H1 (cell line): ENCODE data around the gene MT1X. TPM values are rescaled to one million over a fixed set of nuclear protein-coding genes. Genes with fewer than 3 reads are reported as not detected.

ENCODE experiments used
- CTCF ChIA-PET: fragments of 300-600 bp; sonication (Branson Sonifier 250); formaldehyde crosslinking; loops from one replicate; lab custom pipeline; 2021; ENCODE audit not compliant: partially characterized antibody; lab: Charles Lee
- POLR2A ChIA-PET: fragments of 300-600 bp; sonication (Branson Sonifier 250); formaldehyde crosslinking; loops from one replicate; lab custom pipeline; 2021; ENCODE audit warnings: inconsistent platforms; ENCODE audit not compliant: partially characterized antibody; lab: Charles Lee
- DNase-seq, 2 experiments: peaks; one replicate each; pipeline versions ENCODE4 v3.0.0 to v3.0.0-alpha.2; 2010 to 2022; ENCODE audit warnings: low spot score in 2 of 2, low read depth in 1 of 2, mixed read lengths in 1 of 2
- FAIRE-seq: peaks from 2 replicates; lab custom pipeline; 2011; peaks lifted over from hg19 to GRCh38; lab: Jason Lieb, UNC
- H2AFZ ChIP-seq: 2 replicates; pipeline ENCODE4 v1.8.1; 2012; ENCODE audit warnings: low read length, inconsistent platforms
- H2AK5ac ChIP-seq: 2 replicates; pipeline ENCODE4 v1.6.1; 2013; ENCODE audit warnings: low read depth, low read length
- H2BK120ac ChIP-seq: replicated peaks from 2 replicates; pipeline ENCODE3; 2013; ENCODE audit warnings: low read depth, low read length, inconsistent platforms
- H2BK12ac ChIP-seq: 2 replicates; pipeline ENCODE4 v1.6.1; 2013; ENCODE audit warnings: low read depth, low read length
- H2BK15ac ChIP-seq: 2 replicates; pipeline ENCODE4 v1.6.1; 2013; ENCODE audit warnings: low read length
- H2BK20ac ChIP-seq: 2 replicates; pipeline ENCODE4 v1.6.1; 2013; ENCODE audit warnings: low read length
- H2BK5ac ChIP-seq: 2 replicates; pipeline ENCODE4 v1.6.1; 2013; ENCODE audit warnings: low read depth, low read length
- H3K14ac ChIP-seq: 2 replicates; pipeline ENCODE4 v1.6.1; 2013; ENCODE audit warnings: inconsistent platforms; ENCODE audit not compliant: insufficient read length
- H3K18ac ChIP-seq: 2 replicates; pipeline ENCODE4 v1.6.1; 2013; ENCODE audit warnings: low read length; ENCODE audit errors: extremely low read depth
- H3K23ac ChIP-seq: 2 replicates; pipeline ENCODE4 v1.6.1; 2013; ENCODE audit warnings: inconsistent platforms; ENCODE audit not compliant: insufficient read length
- H3K23me2 ChIP-seq: 2 replicates; pipeline ENCODE4 v1.6.1; 2013; ENCODE audit warnings: low read depth, low read length
- H3K27ac ChIP-seq: 2 replicates; pipeline ENCODE4 v1.6.1; 2011; ENCODE audit warnings: low read depth, low read length, inconsistent platforms
- H3K27me3 ChIP-seq, 4 experiments: replicated peaks in 1 of 4; 1 replicate in 1 of 4; 2 replicates in 3 of 4; pipeline versions ENCODE4 v1.6.1 to v1.8.1; 2011 to 2013; ENCODE audit warnings: low read length in 3 of 4, mild to moderate bottlenecking in 3 of 4, inconsistent platforms in 2 of 4, mixed read lengths in 2 of 4, moderate library complexity in 1 of 4; ENCODE audit not compliant: control insufficient read depth in 3 of 4, insufficient read depth in 3 of 4; ENCODE audit errors: extremely low read depth in 1 of 4
- H3K36me3 ChIP-seq, 4 experiments: 2 replicates each; pipeline versions ENCODE4 v1.6.1 to v1.8.1; 2011 to 2013; ENCODE audit warnings: mild to moderate bottlenecking in 4 of 4, low read length in 3 of 4, moderate library complexity in 2 of 4, control low read depth in 1 of 4, inconsistent platforms in 1 of 4; ENCODE audit not compliant: insufficient read depth in 4 of 4, control insufficient read depth in 2 of 4
- H3K4ac ChIP-seq: replicated peaks from 2 replicates; pipeline ENCODE3; 2013; ENCODE audit warnings: low read length, low read depth, mixed read lengths, inconsistent platforms; ENCODE audit not compliant: insufficient read length
- H3K4me1 ChIP-seq, 4 experiments: replicated peaks in 1 of 4; 1 replicate in 1 of 4; 2 replicates in 3 of 4; pipeline versions ENCODE4 v1.6.1 to v1.8.1; 2011 to 2013; ENCODE audit warnings: low read length in 3 of 4, inconsistent platforms in 2 of 4, mixed read lengths in 1 of 4; ENCODE audit not compliant: insufficient read depth in 4 of 4, control insufficient read depth in 3 of 4
- H3K4me2 ChIP-seq, 2 experiments: 2 replicates each; pipeline versions ENCODE4 v1.6.1 to v1.8.1; 2011 to 2013; ENCODE audit warnings: low read depth in 2 of 2, low read length in 2 of 2, control low read depth in 1 of 2, inconsistent platforms in 1 of 2, mild to moderate bottlenecking in 1 of 2; ENCODE audit not compliant: insufficient read depth in 1 of 2
- H3K4me3 ChIP-seq, 4 experiments: fragments of 200-600, 300-600 bp in 1 of 4; sonication (generic), shearing (Covaris generic), sonication (Bioruptor Twin) in 1 of 4; 2 replicates each; pipeline versions ENCODE4 v1.5.1 to v1.8.1; 2011 to 2016; ENCODE audit warnings: low read length in 4 of 4, low read depth in 3 of 4, control low read depth in 2 of 4, inconsistent platforms in 2 of 4, mild to moderate bottlenecking in 2 of 4, mixed read lengths in 1 of 4, moderate library complexity in 1 of 4; ENCODE audit not compliant: insufficient read depth in 2 of 4; ENCODE audit errors: extremely low read depth in 1 of 4
- H3K56ac ChIP-seq: replicated peaks from 2 replicates; pipeline ENCODE3; 2013; ENCODE audit warnings: low read depth, mild to moderate bottlenecking, mixed read lengths, low read length, inconsistent platforms; ENCODE audit not compliant: insufficient read length
- H3K79me1 ChIP-seq: 2 replicates; pipeline ENCODE4 v1.6.1; 2013; ENCODE audit warnings: low read depth, low read length, control low read depth
- H3K79me2 ChIP-seq, 2 experiments: 2 replicates each; pipeline versions ENCODE4 v1.6.1 to v1.8.1; 2012 to 2013; ENCODE audit warnings: low read length in 2 of 2, mild to moderate bottlenecking in 2 of 2, inconsistent platforms in 1 of 2; ENCODE audit not compliant: insufficient read depth in 2 of 2, control insufficient read depth in 1 of 2
- H3K9ac ChIP-seq, 4 experiments: replicated peaks in 1 of 4; 1 replicate in 1 of 4; 2 replicates in 3 of 4; pipeline versions ENCODE4 v1.6.1 to v1.8.1; 2011 to 2013; ENCODE audit warnings: low read depth in 3 of 4, low read length in 3 of 4, control low read depth in 2 of 4, mild to moderate bottlenecking in 2 of 4, moderate library complexity in 2 of 4, inconsistent platforms in 1 of 4; ENCODE audit errors: extremely low read depth in 1 of 4
- H3K9me3 ChIP-seq, 2 experiments: 2 replicates each; pipeline versions ENCODE4 v1.6.1 to v1.8.1; 2012 to 2013; ENCODE audit warnings: mild to moderate bottlenecking in 2 of 2, moderate library complexity in 2 of 2, control low read depth in 1 of 2, inconsistent platforms in 1 of 2, low read depth in 1 of 2, low read length in 1 of 2, mixed read lengths in 1 of 2; ENCODE audit not compliant: insufficient read depth in 2 of 2
- H4K20me1 ChIP-seq, 2 experiments: replicated peaks in 1 of 2; 2 replicates each; pipeline versions ENCODE3 to v1.8.1; 2011 to 2013; ENCODE audit warnings: inconsistent platforms in 2 of 2, low read length in 2 of 2, mild to moderate bottlenecking in 1 of 2; ENCODE audit not compliant: insufficient read depth in 2 of 2, control insufficient read depth in 1 of 2
- H4K5ac ChIP-seq: 2 replicates; pipeline ENCODE4 v1.6.1; 2013; ENCODE audit warnings: low read length, low read depth, mixed read lengths, inconsistent platforms; ENCODE audit not compliant: insufficient read length
- H4K8ac ChIP-seq: 2 replicates; pipeline ENCODE4 v1.8.0; 2013; ENCODE audit warnings: mild to moderate bottlenecking, moderate library complexity, low read length, inconsistent platforms; ENCODE audit not compliant: insufficient read depth; ENCODE audit errors: extremely low read depth
- H4K91ac ChIP-seq: replicated peaks from 2 replicates; pipeline ENCODE3; 2013; ENCODE audit warnings: low read length, mixed read lengths, inconsistent platforms; ENCODE audit not compliant: insufficient read length
- BACH1 ChIP-seq: IDR thresholded peaks from 2 replicates; pipeline ENCODE4 v1.6.1; 2012; ENCODE audit warnings: low read length, improper control_type of control experiment
- NRF1 ChIP-seq: IDR thresholded peaks from 2 replicates; pipeline ENCODE4 v1.6.1; 2011; ENCODE audit warnings: mild to moderate bottlenecking, low read depth, low read length, improper control_type of control experiment
- WGBS, 2 experiments: shearing (Covaris generic) in 1 of 2; methylation state at CpG; one replicate each; pipeline versions ENCODE4 v1.1.6 to v1.1.7; 2013 to 2015; ENCODE audit warnings: low lambda C conversion rate in 2 of 2, mixed read lengths in 2 of 2, inconsistent platforms in 1 of 2, low coverage in 1 of 2, missing lambda C conversion rate in 1 of 2; ENCODE audit not compliant: insufficient replicate concordance in 2 of 2, insufficient coverage in 1 of 2, insufficient read length in 1 of 2; ENCODE audit errors: extremely low coverage in 1 of 2, missing lambda C conversion rate in 1 of 2; 5-methylcytosine and 5-hydroxymethylcytosine counted together
- polyA plus RNA-seq, 7 experiments: library from polyadenylated mRNA; depleted of rRNA in 3 of 7; stranded (reverse) in 5 of 7; unstranded in 2 of 7; fragments of >200 nt in 5 of 7; fragments of 200-250 nt in 2 of 7; gene quantifications; 1 replicate in 5 of 7; 2 replicates in 1 of 7; 4 replicates in 1 of 7; pipeline versions ENCODE4 v1.2.1 to v1.2.3, GENCODE V29; 2011 to 2013; ENCODE audit warnings: missing spikeins in 2 of 7, mixed read lengths in 2 of 7
- total RNA-seq: library from RNA; stranded (reverse); fragmentation: NEBNext Ultra II Directional; extraction: Animal tissue kit (Norgen Biotek cat#: 25700); gene quantifications from 2 replicates; pipeline ENCODE4 v1.2.1, GENCODE V29; 2021

MT1X gene
- total and polyA plus RNA-seq, 2 of the 8 experiments (the other 6 are each of a cell fraction or from before 2014, with no cell fraction given) = 52.4 to 1,060 TPM

GRCh38 chr16:56722200-56722842 lies 40.1 kb downstream of the MT1X start:
- Histone ChIP-seq H3K18ac (no peak overlapping the region), H2BK120ac (no peak overlapping the region), H3K4me1 (no peaks in the 10 kb centered on the region), H3K56ac (no peak overlapping the region), H2AFZ (no peak overlapping the region), H3K23me2 (no peaks in the 10 kb centered on the region), H3K4me2 (no peak overlapping the region), H3K27ac (no peak overlapping the region), H2BK5ac (no peak overlapping the region), H3K79me2 (no peaks in the 10 kb centered on the region), H2BK20ac (no peak overlapping the region), H2AK5ac (no peak overlapping the region), H4K5ac (no peak overlapping the region), H4K8ac (no peak overlapping the region), H3K4ac (no peak overlapping the region), H3K9ac (no peak overlapping the region; a peak in 1 of 7 replicates), H3K4me3 (no peak overlapping the region), H3K79me1 (no peaks in the 10 kb centered on the region), H2BK12ac (no peak overlapping the region), H2BK15ac (no peak overlapping the region), H3K27me3 (no peaks in the 10 kb centered on the region), H3K23ac (no peak overlapping the region), H3K14ac (no peak overlapping the region), H3K9me3 (no peaks in the 10 kb centered on the region), H4K91ac (no peak overlapping the region), H3K36me3 (no peaks in the 10 kb centered on the region), H4K20me1 (no peaks in the 10 kb centered on the region)
- WGBS, 2 experiments = 77% methylated on average over 4 of the region's 5 CpGs; no CpG with 5 or more reads in 1 of the 2 experiments
- no peak for FAIRE-seq
- ChIA-PET POLR2A (interaction anchor here (0.6 kb wide), 1 partner anchor 39 kb away, joined by 3 read pairs; no protein-coding TSS in a partner anchor), CTCF (interaction anchor here (0.6 kb wide), 1 partner anchor 10 kb away, joined by 3 read pairs; no protein-coding TSS in a partner anchor)
- DNase-seq = no peak
- TF ChIP-seq BACH1 = no peak
- TF ChIP-seq NRF1 = no peak
